ELR (cell line): ENCODE results near the gene ITGB7.
A peak's percentile ranks its signal among the peaks of the same experiment; 100 is the strongest.

ENCODE experiments used
- DNase-seq: peaks from one replicate; pipeline ENCODE4 v3.0.0-alpha.2; 2015; ENCODE audit warnings: low read depth

ITGB7 gene

GRCh38 chr12:53196486-53196885 lies 10.6 kb downstream of the ITGB7 start:
- DNase-seq: no peak

- no peak for DNase-seq
Measured at GRCh38 chr12:53195516-53196420, 11.3 kb downstream of the ITGB7 start.

GRCh38 chr12:53194973-53195372 lies 12.1 kb downstream of the ITGB7 start:
- no peak for DNase-seq

- DNase-seq: no peak
Measured at GRCh38 chr12:53193985-53194716, 12.9 kb downstream of the ITGB7 start.

- DNase-seq: no peak
Measured at GRCh38 chr12:53193040-53193439, 14.0 kb downstream of the ITGB7 start.

GRCh38 chr12:53192531-53193021 lies 14.5 kb downstream of the ITGB7 start:
- DNase-seq: no peak

- no peak for DNase-seq
Measured at GRCh38 chr12:53191885-53192530, 15.0 kb downstream of the ITGB7 start.

GRCh38 chr12:53191096-53191884 lies 15.8 kb downstream of the ITGB7 start:
- no peak for DNase-seq

- peak; percentile 74 for DNase-seq
Measured at GRCh38 chr12:53190108-53190729, 16.8 kb downstream of the ITGB7 start.

GRCh38 chr12:53187145-53187899 lies 19.7 kb downstream of the ITGB7 start:
- DNase-seq: no peak

- no peak for DNase-seq
Measured at GRCh38 chr12:53186745-53187144, 20.3 kb downstream of the ITGB7 start.

GRCh38 chr12:53185582-53186153 lies 21.4 kb downstream of the ITGB7 start:
- DNase-seq: no peak

GRCh38 chr12:53184828-53185227 lies 22.2 kb downstream of the ITGB7 start:
- no peak for DNase-seq

- DNase-seq: no peak
Measured at GRCh38 chr12:53182903-53183302, 24.1 kb downstream of the ITGB7 start.

- DNase-seq: no peak
Measured at GRCh38 chr12:53181935-53182334, 25.1 kb downstream of the ITGB7 start.

- DNase-seq: peak; percentile 81
Measured at GRCh38 chr12:53180931-53181645, 26.0 kb downstream of the ITGB7 start.

- DNase-seq: peak; percentile 99
Measured at GRCh38 chr12:53180220-53180930, 26.7 kb downstream of the ITGB7 start, which contains the start of the genes CSAD and ZNF740. CSAD (minus strand) TSS chr12:53180925; CDS start chr12:53173470, 7,455 bp downstream. ZNF740 (plus strand) TSS chr12:53180722; CDS start chr12:53181984, 1,262 bp downstream.

GRCh38 chr12:53179687-53180219 lies 27.3 kb downstream of the ITGB7 start:
- no peak for DNase-seq
